MM.1S (cell line): ENCODE results near the gene CD7.
"Not testable (repeated sequence)": the region's sequence is repeated elsewhere in the genome, so short reads cannot be mapped to it uniquely, and the experiment has no call there.

Source experiments
- DNase-seq: peaks from one replicate; pipeline ENCODE4 v3.0.0-alpha.2; 2015
- H2AFZ ChIP-seq: fragments of 300-600 bp; sonication (generic); 2 replicates; pipeline ENCODE4 v1.6.0; 2016; ENCODE audit warnings: antibody characterized with exemption, low read length
- H3F3A ChIP-seq: fragments of 300-600 bp; sonication (generic); 2 replicates; pipeline ENCODE4 v1.6.1; 2016; ENCODE audit warnings: mild to moderate bottlenecking, antibody characterized with exemption, low read length, moderate library complexity, mixed read lengths; ENCODE audit not compliant: insufficient read depth
- H3K27ac ChIP-seq: fragments of 300-600 bp; sonication (generic); 2 replicates; pipeline ENCODE4 v1.5.1; 2016; ENCODE audit warnings: mild to moderate bottlenecking, low read length
- H3K27me3 ChIP-seq: fragments of 300-600 bp; sonication (generic); replicated peaks from 2 replicates; pipeline ENCODE4 v1.6.0; 2016; ENCODE audit warnings: low read length; ENCODE audit not compliant: insufficient read depth
- H3K36me3 ChIP-seq: fragments of 300-600 bp; sonication (generic); replicated peaks from 2 replicates; pipeline ENCODE4 v1.6.1; 2016; ENCODE audit warnings: mild to moderate bottlenecking, low read length, mixed read lengths; ENCODE audit not compliant: insufficient read depth
- H3K4me1 ChIP-seq: fragments of 300-600 bp; sonication (generic); 2 replicates; pipeline ENCODE4 v1.6.1; 2016; ENCODE audit warnings: low read length, mixed read lengths
- H3K4me2 ChIP-seq: fragments of 300-600 bp; sonication (generic); 2 replicates; pipeline ENCODE4 v1.6.0; 2016; ENCODE audit warnings: low read depth, low read length
- H3K4me3 ChIP-seq: fragments of 300-600 bp; sonication (generic); 2 replicates; pipeline ENCODE4 v1.5.1; 2016; ENCODE audit warnings: low read length, mixed read lengths
- H3K79me2 ChIP-seq: fragments of 300-600 bp; sonication (generic); 2 replicates; pipeline ENCODE4 v1.6.1; 2016; ENCODE audit warnings: mixed run types, low read length, mixed read lengths
- H3K9ac ChIP-seq: fragments of 300-600 bp; sonication (generic); 2 replicates; pipeline ENCODE4 v1.6.1; 2016; ENCODE audit warnings: low read length, mixed read lengths
- H3K9me2 ChIP-seq: fragments of 300-600 bp; sonication (generic); replicated peaks from 2 replicates; pipeline ENCODE4 v1.6.1; 2016; ENCODE audit warnings: mild to moderate bottlenecking, low read length, mixed read lengths; ENCODE audit not compliant: insufficient read depth
- H3K9me3 ChIP-seq: fragments of 300-600 bp; sonication (generic); replicated peaks from 2 replicates; pipeline ENCODE4 v1.6.1; 2016; ENCODE audit warnings: mild to moderate bottlenecking, low read length, mixed read lengths; ENCODE audit not compliant: insufficient read depth
- H4K20me1 ChIP-seq: fragments of 300-600 bp; sonication (generic); 2 replicates; pipeline ENCODE4 v1.6.1; 2016; ENCODE audit warnings: mild to moderate bottlenecking, low read length, moderate library complexity, mixed read lengths; ENCODE audit not compliant: insufficient read depth
- CTCF ChIP-seq: fragments of 300-600 bp; sonication (generic); IDR thresholded peaks from 2 replicates; pipeline ENCODE4 v1.5.1; 2016; ENCODE audit warnings: antibody characterized with exemption, low read length, mixed read lengths
- EZH2 ChIP-seq: fragments of 300-600 bp; sonication (generic); optimal IDR thresholded peaks from 2 replicates; pipeline ENCODE3; 2017; ENCODE audit warnings: low read depth, mild to moderate bottlenecking, antibody characterized with exemption, low read length, mixed read lengths
- EZH2phosphoT487 ChIP-seq: fragments of 300-600 bp; sonication (generic); IDR thresholded peaks from 2 replicates; pipeline ENCODE4 v1.6.1; 2018; ENCODE audit warnings: antibody characterized with exemption, low read length

Gene CD7

GRCh38 chr17:82361885-82362633 is 44.7 kb upstream of the CD7 start:
- Histone ChIP-seq H3K9me3 (no peaks in the 10 kb centered on the region), H3K9ac (no peak overlapping the region), H3K27ac (no peak overlapping the region), H3K4me1 (peaks cover 20% of the 10 kb centered on the region), H3F3A (peaks cover 9% of the 10 kb centered on the region), H3K4me3 (no peak overlapping the region), H3K4me2 (no peak overlapping the region), H3K79me2 (no peaks in the 10 kb centered on the region), H3K9me2 (no peaks in the 10 kb centered on the region), H2AFZ (no peak overlapping the region), H4K20me1 (no peaks in the 10 kb centered on the region), H3K36me3 (no peaks in the 10 kb centered on the region), H3K27me3 (no peaks in the 10 kb centered on the region)
- DNase-seq = no peak
- TF ChIP-seq CTCF = no peak

- H3K79me2 ChIP-seq, H3K9me2 ChIP-seq, H3K27ac ChIP-seq, H3K36me3 ChIP-seq, H2AFZ ChIP-seq, H3K9ac ChIP-seq, DNase-seq, H4K20me1 ChIP-seq, H3F3A ChIP-seq, H3K9me3 ChIP-seq, H3K27me3 ChIP-seq, H3K4me3 ChIP-seq, H3K4me2 ChIP-seq: not testable (repeated sequence)
- peaks cover 36% of the 10 kb centered on the region for H3K4me1 ChIP-seq
These were observed 42.2 kb upstream of the CD7 start for GRCh38 chr17:82359451-82360074.

- DNase-seq = peak; percentile 43
- no peaks in the 10 kb centered on the region for H3K27me3 ChIP-seq
- H3F3A ChIP-seq = peaks cover 9% of the 10 kb centered on the region
- no peaks in the 10 kb centered on the region for H3K36me3 ChIP-seq
- H3K9me2 ChIP-seq = no peaks in the 10 kb centered on the region
- H4K20me1 ChIP-seq = no peaks in the 10 kb centered on the region
- peaks cover 36% of the 10 kb centered on the region for H3K4me1 ChIP-seq
- H3K4me2 ChIP-seq = peak within 1 kb of the TSS; percentile 13; the same call in 1 of the 2 replicates
- no peak within 1 kb of the TSS for H3K4me3 ChIP-seq
- H3K9ac ChIP-seq = no peak within 1 kb of the TSS
- H3K9me3 ChIP-seq = no peaks in the 10 kb centered on the region
- no peaks in the 10 kb centered on the region for H3K79me2 ChIP-seq
- H2AFZ ChIP-seq = no peak within 1 kb of the TSS
- no peak within 1 kb of the TSS for H3K27ac ChIP-seq
- no peak for TF ChIP-seq EZH2phosphoT487
- no peak for TF ChIP-seq CTCF
- TF ChIP-seq EZH2 = no peak
These were observed 41.3 kb upstream of the CD7 start, which contains the start of gene TEX19 for GRCh38 chr17:82358465-82359350. TEX19 (plus strand) TSS chr17:82359247; CDS start chr17:82362151, 2,904 bp downstream.
